Fibroblast of skin of left quadriceps (primary cell): Measurements from ENCODE around the gene WDFY1.
"Not testable (repeated sequence)": the region's sequence is repeated elsewhere in the genome, so short reads cannot be mapped to it uniquely, and the experiment has no call there.

ENCODE experiments used
- DNase-seq, 2 experiments: peaks; one replicate each; pipeline ENCODE4 v3.0.0-alpha.2; 2013; ENCODE audit warnings: low read depth in 2 of 2

WDFY1 gene

GRCh38 chr2:223957092-223957851, 12.1 kb upstream of the WDFY1 start, which contains the start of gene MRPL44:
Gene MRPL44 (plus strand): TSS chr2:223957463. CDS start chr2:223957473, 10 bp downstream.
- DNase-seq = peak; percentile 87 to 91

DNA sequence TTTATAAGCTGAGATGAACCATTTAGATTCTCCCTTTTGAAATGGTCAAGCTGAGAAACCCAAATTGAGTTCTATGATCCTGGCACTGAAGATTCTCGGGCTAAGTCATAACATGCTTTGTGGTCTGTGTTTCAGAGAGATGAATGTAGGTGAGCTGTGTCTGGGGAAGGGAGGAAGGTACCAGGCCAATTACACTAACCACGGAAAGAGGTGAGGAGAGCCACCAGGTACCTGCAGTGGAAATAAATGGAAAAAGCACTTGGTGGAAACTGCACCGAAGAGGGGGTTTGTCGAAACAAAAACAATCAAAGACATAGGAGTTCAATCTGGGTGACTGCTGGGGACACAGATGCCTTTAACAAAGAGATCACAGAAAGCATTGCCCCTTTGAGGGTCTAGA, 11.2 kb upstream of the WDFY1 start:
- no peak for DNase-seq

DNA sequence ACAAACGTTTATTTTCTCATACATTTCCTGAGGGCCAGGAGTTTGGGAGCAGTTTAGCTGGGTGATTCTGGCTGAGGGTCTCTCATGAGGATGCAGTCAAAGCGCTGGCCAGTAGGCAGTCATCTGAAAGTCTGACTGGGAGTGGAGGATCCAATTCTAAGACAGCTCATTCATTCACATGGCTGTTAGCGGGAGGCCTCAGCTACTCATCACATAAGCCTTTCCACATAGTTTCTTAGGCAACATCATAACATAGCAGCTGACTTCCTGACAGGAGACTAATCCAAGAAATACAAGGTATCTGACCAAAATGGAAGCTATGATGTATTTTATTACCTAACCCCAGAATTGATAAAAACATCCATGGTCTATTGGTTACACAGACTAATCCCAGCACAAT, 9.3 kb upstream of the WDFY1 start:
- DNase-seq = peak; percentile 49 to 55

DNA sequence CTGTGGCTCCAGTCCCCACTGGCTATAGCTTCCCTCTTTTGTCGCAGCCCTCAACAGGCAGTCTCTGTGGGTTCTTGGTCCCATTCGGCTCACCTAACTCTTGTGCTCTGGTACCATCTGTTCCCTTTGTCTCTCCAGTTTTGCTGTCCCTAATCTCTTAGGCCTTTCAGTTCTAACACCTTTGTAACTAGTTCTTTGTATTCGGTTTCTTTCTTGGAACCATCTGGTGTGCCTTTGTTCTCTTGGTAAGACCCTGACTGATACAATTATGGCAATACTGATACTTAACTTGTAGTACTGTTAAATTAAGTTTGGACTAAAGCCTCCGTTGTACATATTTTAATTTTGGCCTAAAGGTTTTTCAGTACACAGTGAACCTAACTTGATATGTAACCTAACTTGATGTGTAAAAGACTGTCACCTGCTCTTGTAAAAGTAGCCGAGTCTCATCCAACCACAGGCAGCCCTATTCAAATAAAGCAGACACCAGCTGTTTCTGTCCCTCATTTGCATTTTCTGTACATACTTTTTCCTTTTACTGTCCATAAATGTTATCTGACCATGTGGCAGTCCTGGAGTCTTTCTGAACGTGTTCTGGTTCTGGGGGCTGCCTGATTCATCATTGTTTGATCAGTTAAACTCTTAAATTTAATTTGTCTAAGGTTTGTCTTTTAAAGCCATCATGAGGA, 7.3 kb upstream of the WDFY1 start:
- no peak for DNase-seq

DNA sequence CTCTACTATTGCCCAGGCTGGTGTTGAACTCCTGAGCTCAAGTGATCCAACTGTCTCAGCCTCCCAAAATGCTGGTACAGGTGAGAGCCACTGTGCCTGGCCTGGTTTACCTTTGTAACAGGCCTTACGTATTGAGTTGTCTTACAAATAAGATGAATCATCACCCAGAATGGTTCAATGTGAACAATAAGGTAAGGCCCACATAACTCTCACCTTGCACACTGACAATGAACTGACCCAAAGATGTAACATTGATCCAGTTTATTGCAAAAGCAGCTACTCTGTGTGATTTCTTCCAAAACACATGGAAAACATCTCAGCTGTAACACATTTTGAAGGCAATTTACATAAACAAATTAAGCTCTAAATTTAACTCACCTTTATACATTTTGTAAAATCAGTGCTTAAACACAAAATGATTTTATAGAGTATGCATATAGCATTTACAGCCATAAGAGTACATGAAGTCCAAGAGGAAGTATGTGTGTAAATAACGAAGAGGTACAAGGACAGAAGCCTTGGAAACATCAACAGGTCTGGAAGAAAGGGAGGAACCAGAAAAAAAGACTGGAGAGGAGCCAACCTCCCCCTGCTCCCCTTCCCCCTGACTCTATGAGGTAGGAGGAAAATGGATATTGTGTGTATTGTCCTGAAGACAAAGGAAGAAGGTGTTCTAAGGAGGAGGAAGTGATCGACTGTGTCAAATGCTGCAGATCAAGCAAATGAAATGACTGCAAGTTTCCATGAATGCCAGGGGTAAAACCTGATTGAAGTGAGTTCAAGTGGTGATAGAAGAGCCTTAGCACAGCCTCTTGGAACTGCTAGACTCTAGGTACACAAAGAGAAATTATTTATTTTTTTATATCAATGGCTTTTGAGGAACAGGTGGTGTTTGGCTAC, 5.6 kb upstream of the WDFY1 start:
- DNase-seq = no peak

GRCh38 chr2:223949241-223949840, 4.2 kb upstream of the WDFY1 start:
- no peak for DNase-seq

GRCh38 chr2:223947711-223948205, 2.6 kb upstream of the WDFY1 start:
- DNase-seq = no peak

- no peak for DNase-seq
Observed at GRCh38 chr2:223945755-223946154, 620 bp upstream of the WDFY1 start.

GRCh38 chr2:223944166-223944702, 901 bp downstream of the WDFY1 start:
- DNase-seq = no peak

DNA sequence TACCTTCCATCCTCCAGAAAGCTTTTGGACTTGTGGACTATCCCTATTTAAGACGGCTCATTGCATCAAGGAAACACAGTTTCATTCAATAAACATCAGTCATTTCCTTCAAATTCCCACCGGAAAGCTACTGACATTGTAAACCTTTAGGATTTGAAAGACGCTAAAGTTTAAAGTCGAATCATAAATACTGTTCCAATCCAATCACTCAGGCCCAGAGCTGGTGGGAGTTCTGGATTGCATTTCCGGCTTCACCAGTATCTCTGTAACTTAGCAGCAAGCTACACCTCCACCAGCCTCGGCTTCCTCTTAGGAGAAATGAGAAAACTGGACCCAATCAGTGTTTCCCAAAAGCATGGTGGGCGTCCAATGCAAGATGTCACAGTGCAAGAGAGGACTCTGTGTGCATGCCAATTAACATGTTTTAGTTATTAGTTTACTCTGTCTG, 1.6 kb downstream of the WDFY1 start:
- DNase-seq = peak; percentile 30 to 36

GRCh38 chr2:223943135-223943534, 2.0 kb downstream of the WDFY1 start:
- no peak for DNase-seq

- DNase-seq = peak; percentile 80 to 81
Observed at GRCh38 chr2:223941579-223942277, 3.4 kb downstream of the WDFY1 start.

DNA sequence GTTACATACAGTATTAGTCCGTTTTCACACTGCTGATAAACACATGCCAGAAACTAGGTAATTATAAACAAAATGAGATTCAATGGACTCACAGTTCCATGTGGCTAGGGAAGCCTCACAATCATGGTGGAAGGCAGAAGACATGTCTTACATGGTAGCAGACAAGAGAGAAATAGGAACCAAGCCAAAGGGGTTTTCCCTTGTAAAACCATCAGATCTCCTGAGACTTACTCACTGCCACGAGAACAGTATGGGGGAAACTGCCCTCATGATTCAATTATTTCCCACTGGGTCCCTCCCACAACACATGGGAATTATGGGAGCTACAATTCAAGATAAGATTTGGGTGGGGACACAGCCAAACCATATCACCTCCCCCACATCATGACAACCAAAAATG, 5.7 kb downstream of the WDFY1 start:
- not testable (repeated sequence) for DNase-seq

- no peak for DNase-seq
Observed at GRCh38 chr2:223937535-223937934, 7.6 kb downstream of the WDFY1 start.

GRCh38 chr2:223936862-223937326, 8.2 kb downstream of the WDFY1 start:
- no peak for DNase-seq

GRCh38 chr2:223935459-223936125, 9.5 kb downstream of the WDFY1 start:
- DNase-seq = no peak

- DNase-seq = no peak
Observed at GRCh38 chr2:223934870-223935269, 10.3 kb downstream of the WDFY1 start.

- no peak for DNase-seq
Observed at GRCh38 chr2:223932816-223933800, 12.0 kb downstream of the WDFY1 start.
